Mesothelial cell of epicardium (in vitro differentiated cells): ENCODE results near the gene ZBTB34. TPM values are rescaled to one million over a fixed set of nuclear protein-coding genes. Genes with fewer than 3 reads are reported as not detected.

Experiments
- DNase-seq, 2 experiments: peaks; one replicate each; pipeline ENCODE4 v3.0.0; 2021; ENCODE audit warnings: low spot score in 2 of 2; ENCODE audit not compliant: unreplicated experiment in 2 of 2
- H3K27ac Mint-ChIP-seq: 2 replicates; pipeline ENCODE4 v1.8.0; 2021; ENCODE audit warnings: mixed read lengths
- H3K27me3 Mint-ChIP-seq: 2 replicates; pipeline ENCODE4 v1.8.0; 2021; ENCODE audit warnings: low read depth, mixed read lengths
- H3K36me3 Mint-ChIP-seq: 2 replicates; pipeline ENCODE4 v1.8.0; 2021; ENCODE audit warnings: mixed read lengths
- H3K4me1 Mint-ChIP-seq: 2 replicates; pipeline ENCODE4 v1.8.0; 2021; ENCODE audit warnings: mixed read lengths
- H3K4me3 Mint-ChIP-seq: 2 replicates; pipeline ENCODE4 v1.8.0; 2021; ENCODE audit warnings: mild to moderate bottlenecking, moderate library complexity, mixed read lengths
- H3K9me3 Mint-ChIP-seq: 2 replicates; pipeline ENCODE4 v1.8.0; 2021; ENCODE audit warnings: mixed read lengths
- CTCF ChIP-seq: fragments of 200-600 bp; sonication (generic); IDR thresholded peaks from one replicate; pipeline ENCODE4 v1.5.0; 2021; ENCODE audit warnings: antibody characterized with exemption; ENCODE audit not compliant: unreplicated experiment
- total RNA-seq: library from RNA; stranded (reverse); gene quantifications from 3 replicates; pipeline ENCODE4 v1.2.1, GENCODE V29; 2021

Gene ZBTB34
- total RNA-seq, 1 donor from 2014 or later, result 23.3 TPM

- Mint-ChIP-seq H3K27me3 (peaks cover 10% of the 10 kb centered on the region), H3K27ac (no peak overlapping the region), H3K4me3 (no peak overlapping the region), H3K4me1 (peaks cover 11% of the 10 kb centered on the region), H3K9me3 (no peaks in the 10 kb centered on the region), H3K36me3 (no peaks in the 10 kb centered on the region)
- TF ChIP-seq CTCF, result no peak
- DNase-seq, result no peak
Observed at GRCh38 chr9:126919193-126919592, 58.8 kb downstream of the ZBTB34 start.

- Mint-ChIP-seq H3K36me3 (peaks cover 2% of the 10 kb centered on the region), H3K27me3 (no peaks in the 10 kb centered on the region), H3K27ac (no peak overlapping the region), H3K9me3 (no peaks in the 10 kb centered on the region), H3K4me3 (no peak overlapping the region), H3K4me1 (no peaks in the 10 kb centered on the region)
- DNase-seq, result no peak
- TF ChIP-seq CTCF, result no peak
Observed at GRCh38 chr9:126925876-126926275, 65.4 kb downstream of the ZBTB34 start.

GRCh38 chr9:126926364-126926763 is 65.9 kb downstream of the ZBTB34 start:
- no peak for DNase-seq
- H3K4me3 Mint-ChIP-seq, result no peak overlapping the region
- H3K36me3 Mint-ChIP-seq, result peaks cover 2% of the 10 kb centered on the region
- H3K27ac Mint-ChIP-seq, result no peak overlapping the region
- H3K9me3 Mint-ChIP-seq, result no peaks in the 10 kb centered on the region
- no peak for TF ChIP-seq CTCF
- H3K4me1 Mint-ChIP-seq, result no peaks in the 10 kb centered on the region
- H3K27me3 Mint-ChIP-seq, result no peaks in the 10 kb centered on the region

- H3K27ac Mint-ChIP-seq, result no peak overlapping the region
- TF ChIP-seq CTCF, result no peak
- H3K4me3 Mint-ChIP-seq, result no peak overlapping the region
- H3K9me3 Mint-ChIP-seq, result no peaks in the 10 kb centered on the region
- no peak for DNase-seq
- H3K4me1 Mint-ChIP-seq, result no peaks in the 10 kb centered on the region
- H3K27me3 Mint-ChIP-seq, result no peaks in the 10 kb centered on the region
- peaks cover 2% of the 10 kb centered on the region for H3K36me3 Mint-ChIP-seq
Observed at GRCh38 chr9:126927419-126927818, 67.0 kb downstream of the ZBTB34 start.

- TF ChIP-seq CTCF, result no peak
- Mint-ChIP-seq H3K36me3 (peaks cover 2% of the 10 kb centered on the region), H3K9me3 (no peaks in the 10 kb centered on the region), H3K27ac (no peak overlapping the region), H3K4me1 (no peaks in the 10 kb centered on the region), H3K27me3 (no peaks in the 10 kb centered on the region), H3K4me3 (no peak overlapping the region)
- no peak for DNase-seq
Observed at GRCh38 chr9:126932871-126933321, 72.5 kb downstream of the ZBTB34 start.
